HG02981 (cell line): ENCODE measurements around the gene TRAF7.
"Not testable (repeated sequence)": the region's sequence is repeated elsewhere in the genome, so short reads cannot be mapped to it uniquely, and the experiment has no call there.

Experiments
- ATAC-seq: cut with Tn5 transposase; IDR thresholded peaks from one replicate; pipeline ENCODE4 v1.9.1; 2021; ENCODE audit warnings: mild to moderate bottlenecking, moderate library complexity; ENCODE audit not compliant: unreplicated experiment

The TRAF7 gene

DNA sequence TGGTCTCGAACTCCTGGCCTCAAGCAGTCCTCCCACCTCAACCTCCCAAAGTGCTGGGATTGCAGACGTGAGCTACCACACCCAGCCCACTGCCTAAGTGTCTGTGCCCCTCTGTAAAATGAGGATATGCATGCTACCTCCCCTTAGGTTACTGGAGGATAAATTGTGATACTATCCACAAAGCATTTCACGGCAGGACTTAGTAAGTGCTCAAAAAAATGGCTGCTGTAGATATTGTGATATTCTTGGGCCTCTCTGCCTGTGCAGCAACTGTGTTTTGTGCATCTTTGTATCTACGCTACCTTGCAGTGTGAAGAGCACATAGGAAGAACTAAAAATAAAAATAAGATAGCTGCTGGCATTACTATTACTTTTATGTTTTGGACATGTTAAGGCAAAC lies 42.7 kb downstream of the TRAF7 start:
- ATAC-seq: no peak

DNA sequence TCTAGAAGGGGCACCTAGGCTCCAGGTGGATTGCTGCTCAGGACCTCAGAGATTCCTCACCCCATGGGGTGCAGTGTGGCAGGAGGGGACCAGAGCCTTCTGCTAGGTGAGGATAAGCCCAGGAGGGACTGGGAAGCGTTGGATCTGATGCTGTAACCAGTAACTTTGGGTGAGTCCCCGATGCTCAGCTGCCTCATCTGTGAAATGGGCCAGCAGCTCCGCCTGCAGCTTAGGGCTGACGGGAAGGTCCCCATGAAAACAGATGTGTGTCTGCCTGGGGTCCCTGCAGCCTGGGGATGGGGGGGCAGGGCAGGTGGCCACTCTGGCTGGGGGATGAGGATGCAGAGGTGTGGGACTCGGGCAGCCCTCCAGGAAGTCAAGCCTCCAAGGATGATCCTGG lies 43.5 kb downstream of the TRAF7 start:
- no peak for ATAC-seq

DNA sequence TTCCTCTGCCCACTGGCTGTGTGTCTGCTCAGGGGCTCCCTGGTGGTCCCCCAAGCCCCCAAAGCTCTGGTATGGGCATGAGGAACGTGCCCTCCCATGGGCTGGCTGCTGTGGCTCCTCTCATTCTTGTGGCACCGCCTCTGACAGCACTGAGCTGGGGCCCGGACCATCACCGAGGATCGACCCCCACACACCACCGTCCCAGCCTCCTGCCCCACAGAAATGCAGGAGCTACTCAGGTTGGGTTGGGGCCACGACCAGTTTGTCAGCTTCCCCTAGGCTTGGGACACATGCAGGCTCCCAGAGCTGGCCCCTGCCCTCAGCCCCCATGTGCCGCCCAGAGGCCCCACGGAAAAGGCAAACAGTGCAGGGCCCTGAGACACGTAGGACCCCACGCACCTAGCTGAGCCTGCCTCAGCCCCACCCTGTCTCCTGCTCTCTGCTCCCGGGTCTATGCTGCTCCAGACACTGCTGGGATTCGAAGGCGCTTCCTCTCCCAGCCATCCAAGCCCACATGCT lies 44.1 kb downstream of the TRAF7 start:
- no peak for ATAC-seq

- ATAC-seq: no peak
Measured at GRCh38 chr16:2200313-2200712, 44.7 kb downstream of the TRAF7 start.

DNA sequence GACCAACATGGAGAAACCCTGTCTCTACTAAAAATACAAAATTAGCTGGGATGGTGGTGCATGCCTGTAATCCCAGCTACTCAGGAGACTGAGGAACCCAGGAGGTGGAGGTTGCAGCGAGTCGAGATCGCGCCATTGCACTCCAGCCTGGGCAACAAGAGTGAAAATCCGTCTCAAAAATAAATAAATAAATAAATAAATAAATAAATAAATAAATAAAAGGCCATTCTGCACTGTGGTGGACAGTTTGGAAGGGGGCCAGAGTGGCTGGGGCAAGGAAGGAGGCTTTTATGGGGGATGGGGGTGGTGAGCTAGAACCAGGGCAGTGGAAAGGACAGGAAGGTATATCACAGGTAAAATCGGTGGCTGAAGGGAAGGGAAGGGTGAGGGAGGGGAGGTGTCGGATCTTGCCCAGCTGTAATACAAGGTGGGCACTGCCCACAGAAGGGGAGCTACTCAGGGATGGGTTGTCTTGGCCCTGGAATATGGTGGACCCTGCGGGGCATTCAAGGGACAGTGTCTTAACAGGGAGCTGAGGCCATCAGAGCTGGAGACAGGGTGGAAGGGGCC lies 47.6 kb downstream of the TRAF7 start:
- not testable (repeated sequence) for ATAC-seq

GRCh38 chr16:2204416-2205103 lies 49.0 kb downstream of the TRAF7 start:
- no peak for ATAC-seq

- ATAC-seq: peak; percentile 79
Measured at GRCh38 chr16:2205104-2205966, 49.8 kb downstream of the TRAF7 start, which contains the start of gene MLST8. Gene MLST8, plus strand, starts transcription at chr16:2205454. Its CDS starts 632 bp downstream, at chr16:2206086.

GRCh38 chr16:2205967-2206313 lies 50.4 kb downstream of the TRAF7 start:
- peak; percentile 19 for ATAC-seq

GRCh38 chr16:2206420-2206779 lies 50.8 kb downstream of the TRAF7 start:
- no peak for ATAC-seq

GRCh38 chr16:2206780-2207433 lies 51.3 kb downstream of the TRAF7 start:
- ATAC-seq: no peak

DNA sequence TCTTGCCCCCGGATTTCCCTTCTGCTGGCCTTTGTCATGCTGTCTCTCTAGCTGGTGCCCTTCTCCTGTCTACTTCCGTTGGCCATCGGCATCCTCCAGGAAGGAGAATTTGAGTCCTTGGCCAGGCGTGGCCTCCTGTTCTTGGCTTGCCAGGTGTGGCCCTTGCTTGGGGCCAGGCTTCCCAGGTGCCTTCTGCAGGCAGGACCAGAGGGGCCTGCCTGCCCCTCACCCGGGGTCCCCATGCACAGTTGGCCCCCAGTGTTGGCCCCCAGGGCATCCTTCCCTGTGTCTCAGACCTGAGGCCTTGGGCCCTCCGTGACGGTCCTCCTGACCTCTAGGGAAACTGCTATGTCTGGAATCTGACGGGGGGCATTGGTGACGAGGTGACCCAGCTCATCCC lies 52.3 kb downstream of the TRAF7 start:
- ATAC-seq: no peak

GRCh38 chr16:2208308-2208707 lies 52.7 kb downstream of the TRAF7 start:
- no peak for ATAC-seq

- no peak for ATAC-seq
Measured at GRCh38 chr16:2208772-2209171, 53.2 kb downstream of the TRAF7 start.

DNA sequence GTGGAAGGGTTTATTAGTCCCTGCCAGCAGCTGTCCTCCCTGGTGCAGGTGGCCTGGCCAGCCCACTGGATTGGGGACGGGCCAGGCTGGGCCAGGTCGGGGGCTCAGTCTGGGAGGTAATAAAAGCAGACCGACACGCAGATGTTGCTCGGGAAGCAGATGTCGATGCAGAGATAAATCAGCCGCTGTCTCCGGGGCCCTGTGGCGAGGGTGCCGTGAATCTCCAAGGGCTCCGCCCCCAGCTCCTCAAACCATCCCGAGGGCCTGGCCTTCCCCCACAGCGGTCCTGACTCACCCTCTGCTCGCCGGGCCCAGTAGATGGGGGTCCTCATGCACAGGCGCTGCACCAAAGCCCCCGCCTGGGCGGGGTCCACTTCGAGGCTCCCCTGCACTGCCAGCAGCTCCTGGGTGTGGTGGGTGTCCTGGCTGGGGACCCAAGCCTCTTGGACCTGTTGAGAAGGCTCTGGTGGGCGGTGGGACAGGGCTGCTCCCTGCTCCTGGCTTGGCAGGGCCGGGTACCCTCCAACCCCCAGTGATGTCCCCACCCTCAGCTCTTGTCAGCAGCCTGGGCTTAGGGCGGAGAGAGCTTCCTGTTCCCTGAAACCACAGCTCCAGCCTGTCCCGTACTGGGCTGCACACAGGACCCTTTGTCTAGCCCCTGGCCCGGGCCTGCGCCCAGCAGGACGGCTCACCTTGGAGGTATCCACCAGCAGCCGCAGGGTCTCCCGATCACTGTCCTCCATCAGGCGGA lies 53.9 kb downstream of the TRAF7 start:
- ATAC-seq: no peak

GRCh38 chr16:2210009-2210332 lies 54.4 kb downstream of the TRAF7 start:
- ATAC-seq: no peak

DNA sequence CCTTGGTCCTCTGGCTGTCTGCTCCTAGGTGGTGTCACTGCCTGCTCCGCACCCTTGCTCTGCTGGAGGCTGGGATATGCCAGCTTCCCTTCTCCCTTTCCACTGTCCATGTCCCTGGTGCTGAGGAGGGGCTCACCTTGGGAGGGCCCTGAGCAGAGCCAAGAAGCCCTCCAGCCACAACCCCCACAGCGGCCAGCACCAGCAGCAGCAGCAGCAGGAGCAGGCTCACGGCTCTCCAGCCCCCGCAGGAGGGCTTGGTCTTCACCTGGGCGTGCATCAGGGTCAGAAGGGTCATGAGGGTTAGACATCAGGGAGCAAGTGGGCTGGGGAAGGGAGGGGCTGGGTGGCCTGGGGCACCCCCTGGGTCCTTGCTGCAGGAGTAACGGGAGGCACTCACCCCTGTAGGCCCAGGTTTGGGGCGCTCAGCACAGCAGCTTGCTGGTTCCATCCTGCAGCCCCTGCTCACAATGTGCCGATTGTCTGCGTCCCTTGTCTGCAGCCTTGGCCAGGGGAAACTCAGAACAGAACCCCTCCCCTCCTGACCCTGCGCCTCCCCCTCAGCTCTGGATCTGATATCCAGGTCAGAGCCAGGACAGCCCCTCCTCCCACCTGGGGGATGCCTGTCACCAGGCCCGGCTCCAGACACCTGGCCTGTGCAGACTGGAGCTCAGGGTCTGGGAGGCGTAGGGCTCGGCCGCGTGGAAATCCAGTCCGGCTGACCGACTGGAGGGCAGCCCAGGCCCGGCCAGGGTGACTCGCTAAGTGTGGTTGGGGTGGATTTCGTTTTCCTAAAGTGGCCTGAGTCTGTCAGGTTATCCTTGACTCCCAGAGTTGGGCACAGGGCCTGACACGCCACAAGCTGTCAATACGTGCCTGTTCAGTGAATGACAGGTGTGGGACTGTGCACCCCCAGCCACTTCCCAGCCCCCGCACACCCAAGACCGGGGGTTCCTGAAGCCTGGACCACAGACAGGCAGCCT lies 55.1 kb downstream of the TRAF7 start, which contains the start of gene BRICD5:
Gene BRICD5, minus strand, starts transcription at position 478 of the 980 bp plus-strand sequence. Its CDS starts 30 bp downstream, at position 448.
- ATAC-seq: no peak

DNA sequence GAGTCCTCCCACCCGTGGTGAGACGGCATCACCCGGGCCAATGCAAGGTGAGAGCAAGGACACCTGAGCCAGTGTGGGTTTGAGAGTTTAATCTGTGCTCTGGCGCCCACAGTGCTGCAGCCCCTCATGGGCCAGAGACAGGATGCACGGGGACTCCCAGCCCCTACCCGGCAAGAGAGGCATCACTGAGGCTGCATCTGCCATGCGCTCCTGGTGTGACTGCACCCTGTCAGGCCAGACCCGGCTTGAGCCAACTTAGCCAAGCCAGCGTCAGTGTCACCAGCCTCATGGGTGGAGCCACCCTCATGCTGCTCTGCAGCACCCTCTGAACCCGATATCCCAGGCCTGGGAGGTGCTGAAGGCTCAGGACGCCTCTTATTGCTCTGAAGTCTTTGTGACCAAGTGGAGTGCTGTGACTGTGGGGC lies 56.4 kb downstream of the TRAF7 start:
- ATAC-seq: no peak

DNA sequence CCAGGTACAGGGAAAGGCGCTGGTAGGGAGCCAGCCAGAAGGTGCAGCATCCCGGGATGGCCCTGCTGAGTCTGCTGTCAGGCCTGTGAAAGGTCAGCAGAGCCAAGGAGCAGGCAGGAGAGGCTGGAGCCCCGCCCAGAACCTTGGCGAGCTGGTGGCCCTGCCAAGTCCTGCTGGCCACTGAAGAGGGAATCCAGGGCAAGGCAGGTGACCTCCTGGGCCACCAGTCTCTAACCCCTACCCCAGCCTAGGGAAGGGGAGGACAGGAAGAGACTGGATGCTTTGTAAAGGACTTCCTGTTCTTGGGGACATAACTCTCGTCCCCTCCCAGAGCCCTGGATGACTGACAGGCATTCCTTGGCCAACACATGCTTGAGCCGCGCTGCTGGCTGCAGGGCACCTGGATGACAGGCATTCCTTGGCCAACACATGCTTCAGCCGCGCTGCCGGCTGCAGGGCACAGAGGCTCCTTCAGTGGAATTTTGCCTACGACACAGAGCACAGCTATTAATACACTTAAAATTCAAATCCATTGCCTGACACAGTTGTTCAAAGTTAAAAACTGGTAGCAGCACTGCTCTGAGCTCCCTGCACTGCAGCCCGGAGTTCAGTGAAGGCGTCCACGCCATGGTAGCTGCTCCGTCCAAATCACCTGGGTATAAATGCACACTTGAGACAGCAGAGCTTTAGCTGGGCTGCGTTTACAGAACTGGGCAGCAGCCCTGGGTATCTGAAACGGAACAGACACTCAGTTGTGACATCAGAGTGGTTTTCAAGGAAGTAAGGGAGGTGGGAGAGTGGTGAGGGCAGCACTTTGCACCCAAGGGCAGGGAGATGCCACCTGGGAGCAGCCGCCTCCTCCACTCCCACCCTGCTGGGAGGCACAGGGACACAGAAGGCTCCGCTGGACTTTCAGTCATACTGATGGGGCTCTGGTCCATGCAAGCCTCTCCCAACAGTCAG lies 57.1 kb downstream of the TRAF7 start:
- no peak for ATAC-seq
